SK-N-SH treated with all-trans-retinoic acid at 6 μM for 48 hours (cell line): ENCODE results near the gene PPP4C.

Experiments used
- ATAC-seq: fragments of 200-7000 bp; cut with Tn5 transposase; 3 replicates; pipeline ENCODE4 v1.9.1; 2020; ENCODE audit warnings: mild to moderate bottlenecking, moderate library complexity
- BACH2 ChIP-seq: fragments of 250-450 bp; sonication (Bioruptor Pico); IDR thresholded peaks from 2 replicates; pipeline ENCODE4 v1.9.0; 2021; ENCODE audit warnings: mild to moderate bottlenecking, borderline replicate concordance
- CSRNP3 ChIP-seq: fragments of 250-450 bp; sonication (Bioruptor Pico); IDR thresholded peaks from 2 replicates; pipeline ENCODE4 v1.5.1; 2021; ENCODE audit warnings: mild to moderate bottlenecking, moderate library complexity
- ESRRG ChIP-seq: fragments of 250-450 bp; sonication (Bioruptor Pico); IDR thresholded peaks from 2 replicates; pipeline ENCODE4 v1.6.1; 2021; ENCODE audit warnings: mild to moderate bottlenecking
- GLIS3 ChIP-seq: fragments of 250-450 bp; sonication (Bioruptor Pico); IDR thresholded peaks from 2 replicates; pipeline ENCODE4 v1.5.0; 2020; ENCODE audit warnings: mild to moderate bottlenecking, moderate library complexity
- ISL1 ChIP-seq: fragments of 250-450 bp; sonication (Bioruptor Pico); IDR thresholded peaks from 2 replicates; pipeline ENCODE4 v2.1.2; 2022; ENCODE audit warnings: mild to moderate bottlenecking, moderate library complexity
- OSR1 ChIP-seq: fragments of 250-450 bp; sonication (Bioruptor Pico); IDR thresholded peaks from 2 replicates; pipeline ENCODE4 v1.8.0; 2022; ENCODE audit warnings: moderate library complexity, mild to moderate bottlenecking, inconsistent platforms
- PATZ1 ChIP-seq: fragments of 250-450 bp; sonication (Bioruptor Pico); IDR thresholded peaks from 2 replicates; pipeline ENCODE4 v1.8.0; 2020; ENCODE audit warnings: mild to moderate bottlenecking, moderate library complexity, borderline replicate concordance
- PPARA ChIP-seq: fragments of 250-450 bp; sonication (Bioruptor Pico); IDR thresholded peaks from 2 replicates; pipeline ENCODE4 v1.5.0; 2020; ENCODE audit warnings: mild to moderate bottlenecking, borderline replicate concordance
- RARB ChIP-seq: fragments of 250-450 bp; sonication (Bioruptor Pico); IDR thresholded peaks from 2 replicates; pipeline ENCODE4 v1.8.0; 2021; ENCODE audit warnings: mild to moderate bottlenecking, moderate library complexity
- SNAI2 ChIP-seq: fragments of 250-450 bp; sonication (Bioruptor Pico); IDR thresholded peaks from 2 replicates; pipeline ENCODE4 v1.5.0; 2020; ENCODE audit warnings: mild to moderate bottlenecking, moderate library complexity
- TCF4 ChIP-seq: fragments of 250-450 bp; sonication (Bioruptor Pico); IDR thresholded peaks from 2 replicates; pipeline ENCODE4 v1.8.0; 2021; ENCODE audit warnings: mild to moderate bottlenecking, moderate library complexity, borderline replicate concordance
- TOX ChIP-seq: fragments of 250-450 bp; sonication (Bioruptor Pico); IDR thresholded peaks from 2 replicates; pipeline ENCODE4 v1.8.0; 2021; ENCODE audit warnings: mild to moderate bottlenecking, moderate library complexity, borderline replicate concordance
- ZC3H10 ChIP-seq: fragments of 250-450 bp; sonication (Bioruptor Pico); IDR thresholded peaks from 2 replicates; pipeline ENCODE4 v1.5.1; 2021; ENCODE audit warnings: mild to moderate bottlenecking, moderate library complexity
- ZFP3 ChIP-seq: fragments of 250-450 bp; sonication (Bioruptor Pico); IDR thresholded peaks from 2 replicates; pipeline ENCODE4 v1.5.0; 2020; ENCODE audit warnings: mild to moderate bottlenecking, moderate library complexity
- ZFP30 ChIP-seq: fragments of 450-650 bp; formaldehyde crosslinking; IDR thresholded peaks from 2 replicates; pipeline ENCODE4 v1.5.0; 2022; ENCODE audit warnings: mild to moderate bottlenecking, moderate library complexity
- ZNF565 ChIP-seq: fragments of 450-650 bp; formaldehyde crosslinking; conservative IDR thresholded peaks from 2 replicates; pipeline ENCODE4 v1.5.0; 2020; ENCODE audit warnings: low read depth, mild to moderate bottlenecking, moderate library complexity
- ZNF70 ChIP-seq: fragments of 450-650 bp; formaldehyde crosslinking; IDR thresholded peaks from 2 replicates; pipeline ENCODE4 v1.5.0; 2020; ENCODE audit warnings: mild to moderate bottlenecking, moderate library complexity
- ZNF8 ChIP-seq: fragments of 450-650 bp; formaldehyde crosslinking; IDR thresholded peaks from 2 replicates; pipeline ENCODE4 v1.5.0; 2020; ENCODE audit warnings: mild to moderate bottlenecking, moderate library complexity
- TF ChIP-seq, protein P1 (sequence below): fragments of 250-450 bp; sonication (Bioruptor Pico); IDR thresholded peaks from 2 replicates; pipeline ENCODE4 v1.5.1; 2020; ENCODE audit warnings: low read depth, mild to moderate bottlenecking, moderate library complexity
- TF ChIP-seq, protein P2 (sequence below): fragments of 250-450 bp; sonication (Bioruptor Pico); IDR thresholded peaks from 2 replicates; pipeline ENCODE4 v1.8.0; 2021; ENCODE audit warnings: low read depth, mild to moderate bottlenecking, moderate library complexity, borderline replicate concordance
- TF ChIP-seq, protein P3 (sequence below): fragments of 250-450 bp; sonication (Bioruptor Pico); IDR thresholded peaks from 2 replicates; pipeline ENCODE4 v1.5.0; 2020; ENCODE audit warnings: mild to moderate bottlenecking, moderate library complexity

Gene PPP4C

DNA sequence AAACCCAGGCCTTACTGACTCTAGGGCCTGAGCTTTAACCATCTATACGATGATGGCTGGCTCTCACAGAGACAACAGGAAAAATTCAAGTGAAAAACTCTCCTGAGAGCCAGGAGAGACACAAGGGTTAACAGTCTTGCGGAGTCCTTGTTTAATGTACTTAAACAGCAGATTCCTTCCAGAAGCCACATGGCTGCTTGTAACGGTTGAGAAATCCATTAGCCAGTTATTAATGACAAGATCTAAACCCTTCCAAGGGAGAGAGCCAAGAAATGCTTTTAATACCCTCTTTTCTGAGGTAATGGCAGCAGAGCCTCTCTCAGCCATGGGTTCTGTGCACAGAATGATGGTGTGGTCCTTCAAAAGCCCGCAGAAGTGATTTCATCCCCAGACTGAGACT lies 15.4 kb upstream of the PPP4C start:
- 0 out of 2 replicates have a peak, but pooled peaks have one; percentile 26 for TF ChIP-seq TCF4 (CRISPR knock-in tag)
- TF ChIP-seq RARB (CRISPR knock-in tag) = no peak
- TF ChIP-seq ISL1 = peak; percentile 97
- TF ChIP-seq, protein P1, sequence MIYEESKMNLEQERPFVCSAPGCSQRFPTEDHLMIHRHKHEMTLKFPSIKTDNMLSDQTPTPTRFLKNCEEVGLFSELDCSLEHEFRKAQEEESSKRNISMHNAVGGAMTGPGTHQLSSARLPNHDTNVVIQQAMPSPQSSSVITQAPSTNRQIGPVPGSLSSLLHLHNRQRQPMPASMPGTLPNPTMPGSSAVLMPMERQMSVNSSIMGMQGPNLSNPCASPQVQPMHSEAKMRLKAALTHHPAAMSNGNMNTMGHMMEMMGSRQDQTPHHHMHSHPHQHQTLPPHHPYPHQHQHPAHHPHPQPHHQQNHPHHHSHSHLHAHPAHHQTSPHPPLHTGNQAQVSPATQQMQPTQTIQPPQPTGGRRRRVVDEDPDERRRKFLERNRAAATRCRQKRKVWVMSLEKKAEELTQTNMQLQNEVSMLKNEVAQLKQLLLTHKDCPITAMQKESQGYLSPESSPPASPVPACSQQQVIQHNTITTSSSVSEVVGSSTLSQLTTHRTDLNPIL (CRISPR knock-in tag) = 0 out of 2 replicates have a peak, but pooled peaks have one; percentile 33
- ATAC-seq = no peak

GRCh38 chr16:30060836-30061554 lies 14.8 kb upstream of the PPP4C start:
- TF ChIP-seq ZNF70 (CRISPR knock-in tag) = no peak
- TF ChIP-seq, protein P2, sequence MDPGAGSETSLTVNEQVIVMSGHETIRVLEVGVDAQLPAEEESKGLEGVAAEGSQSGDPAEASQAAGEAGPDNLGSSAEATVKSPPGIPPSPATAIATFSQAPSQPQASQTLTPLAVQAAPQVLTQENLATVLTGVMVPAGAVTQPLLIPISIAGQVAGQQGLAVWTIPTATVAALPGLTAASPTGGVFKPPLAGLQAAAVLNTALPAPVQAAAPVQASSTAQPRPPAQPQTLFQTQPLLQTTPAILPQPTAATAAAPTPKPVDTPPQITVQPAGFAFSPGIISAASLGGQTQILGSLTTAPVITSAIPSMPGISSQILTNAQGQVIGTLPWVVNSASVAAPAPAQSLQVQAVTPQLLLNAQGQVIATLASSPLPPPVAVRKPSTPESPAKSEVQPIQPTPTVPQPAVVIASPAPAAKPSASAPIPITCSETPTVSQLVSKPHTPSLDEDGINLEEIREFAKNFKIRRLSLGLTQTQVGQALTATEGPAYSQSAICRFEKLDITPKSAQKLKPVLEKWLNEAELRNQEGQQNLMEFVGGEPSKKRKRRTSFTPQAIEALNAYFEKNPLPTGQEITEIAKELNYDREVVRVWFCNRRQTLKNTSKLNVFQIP (CRISPR knock-in tag) = no peak
- TF ChIP-seq, protein P1 (CRISPR knock-in tag) = no peak
- TF ChIP-seq CSRNP3 = no peak
- no peak for TF ChIP-seq ZNF8 (CRISPR knock-in tag)
- TF ChIP-seq TOX = no peak
- TF ChIP-seq BACH2 = no peak
- no peak for TF ChIP-seq RARB (CRISPR knock-in tag)
- TF ChIP-seq ZFP30 (CRISPR knock-in tag) = no peak
- TF ChIP-seq ZC3H10 (CRISPR knock-in tag) = no peak
- TF ChIP-seq ZFP3 (CRISPR knock-in tag) = no peak
- TF ChIP-seq, protein P3, sequence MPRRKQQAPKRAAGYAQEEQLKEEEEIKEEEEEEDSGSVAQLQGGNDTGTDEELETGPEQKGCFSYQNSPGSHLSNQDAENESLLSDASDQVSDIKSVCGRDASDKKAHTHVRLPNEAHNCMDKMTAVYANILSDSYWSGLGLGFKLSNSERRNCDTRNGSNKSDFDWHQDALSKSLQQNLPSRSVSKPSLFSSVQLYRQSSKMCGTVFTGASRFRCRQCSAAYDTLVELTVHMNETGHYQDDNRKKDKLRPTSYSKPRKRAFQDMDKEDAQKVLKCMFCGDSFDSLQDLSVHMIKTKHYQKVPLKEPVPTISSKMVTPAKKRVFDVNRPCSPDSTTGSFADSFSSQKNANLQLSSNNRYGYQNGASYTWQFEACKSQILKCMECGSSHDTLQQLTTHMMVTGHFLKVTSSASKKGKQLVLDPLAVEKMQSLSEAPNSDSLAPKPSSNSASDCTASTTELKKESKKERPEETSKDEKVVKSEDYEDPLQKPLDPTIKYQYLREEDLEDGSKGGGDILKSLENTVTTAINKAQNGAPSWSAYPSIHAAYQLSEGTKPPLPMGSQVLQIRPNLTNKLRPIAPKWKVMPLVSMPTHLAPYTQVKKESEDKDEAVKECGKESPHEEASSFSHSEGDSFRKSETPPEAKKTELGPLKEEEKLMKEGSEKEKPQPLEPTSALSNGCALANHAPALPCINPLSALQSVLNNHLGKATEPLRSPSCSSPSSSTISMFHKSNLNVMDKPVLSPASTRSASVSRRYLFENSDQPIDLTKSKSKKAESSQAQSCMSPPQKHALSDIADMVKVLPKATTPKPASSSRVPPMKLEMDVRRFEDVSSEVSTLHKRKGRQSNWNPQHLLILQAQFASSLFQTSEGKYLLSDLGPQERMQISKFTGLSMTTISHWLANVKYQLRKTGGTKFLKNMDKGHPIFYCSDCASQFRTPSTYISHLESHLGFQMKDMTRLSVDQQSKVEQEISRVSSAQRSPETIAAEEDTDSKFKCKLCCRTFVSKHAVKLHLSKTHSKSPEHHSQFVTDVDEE = no peak
- TF ChIP-seq TCF4 (CRISPR knock-in tag) = no peak
- TF ChIP-seq PATZ1 (CRISPR knock-in tag) = no peak
- no peak for TF ChIP-seq ZNF565 (CRISPR knock-in tag)
- TF ChIP-seq SNAI2 = no peak
- no peak for TF ChIP-seq OSR1 (CRISPR knock-in tag)
- TF ChIP-seq ESRRG (CRISPR knock-in tag) = no peak
- TF ChIP-seq GLIS3 (CRISPR knock-in tag) = no peak
- no peak for TF ChIP-seq PPARA (CRISPR knock-in tag)
- TF ChIP-seq, all 23 proteins: peak for 0
- ATAC-seq = no peak
